HG02981 (cell line): ENCODE results near the gene VPS45.
"Not testable (repeated sequence)": the region's sequence is repeated elsewhere in the genome, so short reads cannot be mapped to it uniquely, and the experiment has no call there.

Source experiments
- ATAC-seq: cut with Tn5 transposase; IDR thresholded peaks from one replicate; pipeline ENCODE4 v1.9.1; 2021; ENCODE audit warnings: mild to moderate bottlenecking, moderate library complexity; ENCODE audit not compliant: unreplicated experiment

Gene VPS45

GRCh38 chr1:150067184-150068108 is at the start of gene VPS45:
VPS45 (plus strand) TSS chr1:150067776; CDS start chr1:150067858, 82 bp downstream.
- ATAC-seq, result peak; percentile 94

- ATAC-seq, result no peak
Measured at GRCh38 chr1:150018165-150018564, 49.4 kb upstream of the VPS45 start.

GRCh38 chr1:150020711-150021110 is 46.9 kb upstream of the VPS45 start:
- ATAC-seq, result no peak

- no peak for ATAC-seq
Measured at GRCh38 chr1:150021191-150021694, 46.3 kb upstream of the VPS45 start.

GRCh38 chr1:150022357-150022756 is 45.2 kb upstream of the VPS45 start:
- no peak for ATAC-seq

- ATAC-seq, result no peak
Measured at GRCh38 chr1:150024156-150024555, 43.4 kb upstream of the VPS45 start.

GRCh38 chr1:150028322-150028721 is 39.3 kb upstream of the VPS45 start:
- ATAC-seq, result no peak

GRCh38 chr1:150034336-150034735 is 33.2 kb upstream of the VPS45 start:
- ATAC-seq, result no peak

GRCh38 chr1:150049926-150050325 is 17.6 kb upstream of the VPS45 start:
- no peak for ATAC-seq

- no peak for ATAC-seq
Measured at GRCh38 chr1:150051089-150051373, 16.5 kb upstream of the VPS45 start.

GRCh38 chr1:150051905-150052412 is 15.6 kb upstream of the VPS45 start:
- ATAC-seq, result not testable (repeated sequence)

- ATAC-seq, result no peak
Measured at GRCh38 chr1:150053926-150054325, 13.7 kb upstream of the VPS45 start.

GRCh38 chr1:150055507-150055906 is 12.1 kb upstream of the VPS45 start:
- ATAC-seq, result not testable (repeated sequence)

GRCh38 chr1:150056407-150056806 is 11.2 kb upstream of the VPS45 start:
- no peak for ATAC-seq

GRCh38 chr1:150060260-150060659 is 7.3 kb upstream of the VPS45 start:
- ATAC-seq, result no peak

GRCh38 chr1:150061632-150062101 is 5.9 kb upstream of the VPS45 start:
- ATAC-seq, result no peak

- ATAC-seq, result no peak
Measured at GRCh38 chr1:150062113-150062512, 5.5 kb upstream of the VPS45 start.

GRCh38 chr1:150065184-150065871 is 2.2 kb upstream of the VPS45 start:
- no peak for ATAC-seq

- no peak for ATAC-seq
Measured at GRCh38 chr1:150066328-150066727, 1.2 kb upstream of the VPS45 start.

GRCh38 chr1:150066838-150067183 is 765 bp upstream of the VPS45 start:
- peak; percentile 18 for ATAC-seq

- no peak for ATAC-seq
Measured at GRCh38 chr1:150068109-150068435, 496 bp downstream of the VPS45 start.

GRCh38 chr1:150069923-150070322 is 2.3 kb downstream of the VPS45 start:
- ATAC-seq, result no peak
